Measurements from ENCODE around the gene APOL4. TPM values are rescaled to one million over a fixed set of nuclear protein-coding genes. Genes with fewer than 3 reads are reported as not detected.

The APOL4 gene
- total and polyA plus RNA-seq, 2 of the 4 experiments (the other 2 are of a cell fraction), result 0.07 TPM; not detected in 1

- DNase-seq (no peak), ATAC-seq (ENCODE audit: low read depth) (no peak)
- H3K9me3 ChIP-seq (ENCODE audit: control insufficient read depth, insufficient read depth, low read length), result peaks cover 2% of the 10 kb centered on the region; the same call in 1 of the 2 replicates
- H2AK9ac ChIP-seq (replicated peaks; ENCODE audit: low read depth, low read length, poor library complexity), result no peak overlapping the region
- H3K36me3 ChIP-seq (ENCODE audit: control insufficient read depth, insufficient read depth, low read length), result no peaks in the 10 kb centered on the region
- no peak for TF ChIP-seq NFE2L2 (IDR thresholded peaks at IDR 0.05; ENCODE audit: low read depth, low read length)
- TF ChIP-seq SMC3 (IDR thresholded peaks at IDR 0.05; ENCODE audit: low read depth, low read length), result no peak
- no peak for TF ChIP-seq USF2 (IDR thresholded peaks at IDR 0.05; ENCODE audit: low read depth, low read length)
- no peak for TF ChIP-seq ELK1 (IDR thresholded peaks at IDR 0.05; ENCODE audit: borderline replicate concordance, low read depth, low read length)
- no peak for TF ChIP-seq RFX5 (IDR thresholded peaks at IDR 0.05; ENCODE audit: low read depth, low read length)
- no peak for TF ChIP-seq RCOR1 (IDR thresholded peaks at IDR 0.05; ENCODE audit: insufficient replicate concordance, low read length)
- TF ChIP-seq POLR2A (IDR thresholded peaks at IDR 0.05; ENCODE audit: low read depth, low read length), result no peak
- TF ChIP-seq CTCF (conservative IDR thresholded peaks at IDR 0.05; ENCODE audit: low read depth, low read length), result no peak
- no peak for TF ChIP-seq FOS (IDR thresholded peaks at IDR 0.05; ENCODE audit: low read depth, low read length)
- TF ChIP-seq CHD1 (IDR thresholded peaks at IDR 0.05; ENCODE audit: low read depth, low read length), result no peak
- no peak for TF ChIP-seq MXI1 (IDR thresholded peaks at IDR 0.05; ENCODE audit: borderline replicate concordance, low read depth, low read length)
- no peak for TF ChIP-seq BHLHE40 (IDR thresholded peaks at IDR 0.05; ENCODE audit: low read depth, low read length)
- TF ChIP-seq CEBPB (IDR thresholded peaks at IDR 0.05; ENCODE audit: low read depth, low read length), result no peak
- no peak for TF ChIP-seq MAZ (IDR thresholded peaks at IDR 0.05; ENCODE audit: borderline replicate concordance, low read depth, low read length)
- TF ChIP-seq RAD21 (IDR thresholded peaks at IDR 0.05; ENCODE audit: low read length), result no peak
- TF ChIP-seq MAFK (IDR thresholded peaks at IDR 0.05; ENCODE audit: low read depth, low read length), result no peak
- no peak overlapping the region for H4K91ac ChIP-seq (ENCODE audit: insufficient read depth, low read depth, low read length)
- H3K79me1 ChIP-seq (ENCODE audit: low read depth in 1 of 2, low read length in 2 of 2), result no peaks in the 10 kb centered on the region
- ChIA-PET CTCF (no interaction called here), POLR2A (ENCODE audit: unreplicated experiment) (no interaction called here)
- no peaks in the 10 kb centered on the region for H4K20me1 ChIP-seq (ENCODE audit: insufficient read depth, low read length)
- H4K5ac ChIP-seq (ENCODE audit: low read depth, low read length), result no peak overlapping the region
- H2BK120ac ChIP-seq (ENCODE audit: low read depth, low read length), result no peak overlapping the region
- no peak overlapping the region for H3K23ac ChIP-seq (ENCODE audit: low read depth, low read length)
- no peaks in the 10 kb centered on the region for H3K9me1 ChIP-seq (ENCODE audit: insufficient read depth, low read length)
- no TSS peak for BruUV-seq (replicated peaks)
- in situ Hi-C loops (cut with MboI; ENCODE audit: low sequenced_read_pairs), result no loop called here
- H2AFZ ChIP-seq (replicated peaks; ENCODE audit: low read length, poor library complexity), result no peak overlapping the region
- no peak overlapping the region for H3K18ac ChIP-seq (ENCODE audit: low read depth, low read length)
- H3K27ac ChIP-seq (ENCODE audit: insufficient read depth, low read length), result no peak overlapping the region
- no peak overlapping the region for H2BK5ac ChIP-seq (ENCODE audit: low read depth, low read length, poor library complexity, severe bottlenecking)
- WGBS, 2 experiments (ENCODE audit: extremely low coverage in 2 of 2, insufficient read length in 1 of 2), result no CpG with 5 or more reads among the region's 8 CpGs
- H3K4me3 ChIP-seq (ENCODE audit: insufficient read depth, low read depth, low read length), result no peak overlapping the region
- peaks cover 9% of the 10 kb centered on the region for H3K27me3 ChIP-seq (ENCODE audit: control insufficient read depth, insufficient read depth, low read length)
- no peak overlapping the region for H2BK15ac ChIP-seq (ENCODE audit: low read depth, low read length)
- intact Hi-C loops (cut with micrococcal nuclease), result loop anchor here (5.0 kb wide), 1 partner anchor 130 kb away; no protein-coding TSS in a partner anchor
- H3K4me1 ChIP-seq (ENCODE audit: control insufficient read depth, insufficient read depth, low read length), result no peaks in the 10 kb centered on the region
- H4K8ac ChIP-seq (ENCODE audit: low read depth in 2 of 2, low read length in 2 of 2), result no peak overlapping the region
- no peak overlapping the region for H2BK20ac ChIP-seq (ENCODE audit: low read depth, low read length)
- no peak overlapping the region for H3K4me2 ChIP-seq (ENCODE audit: low read depth, low read length)
- no peak overlapping the region for H2AK5ac ChIP-seq (ENCODE audit: low read depth, low read length)
- H3K14ac ChIP-seq (replicated peaks; ENCODE audit: low read depth, low read length), result no peak overlapping the region
- H3K56ac ChIP-seq (ENCODE audit: extremely low read depth, insufficient read depth, low read length), result no peak overlapping the region
- no peak overlapping the region for H3K9ac ChIP-seq (ENCODE audit: low read depth, low read length)
- no peak overlapping the region for H3K4ac ChIP-seq (ENCODE audit: low read depth, low read length)
- dilution Hi-C loops (cut with HindIII; ENCODE audit: low sequenced_read_pairs, unreplicated experiment), result no loop called here
Observed at GRCh38 chr22:36147196-36147791, 54.3 kb downstream of the APOL4 start.
